Activated gamma-delta T cell treated with anti-CD3 and anti-CD28 coated beads, Interleukin-2, amount 50 U/mL, for 16 hours (primary cell): ENCODE data around the gene MRPL19.

ENCODE experiments used
- DNase-seq: peaks from one replicate; pipeline ENCODE4 v3.0.0-alpha.2; 2020; ENCODE audit warnings: low read depth

The MRPL19 gene

GRCh38 chr2:75737961-75738360 is 91.4 kb downstream of the MRPL19 start:
- DNase-seq = no peak
